ENCODE measurements around the gene TSPAN2. TPM values are rescaled to one million over a fixed set of nuclear protein-coding genes. Genes with fewer than 3 reads are reported as not detected.

TSPAN2 gene
- total and polyA plus RNA-seq, 10 donors = 0.59 to 14.7 (median 4.8) TPM

GRCh38 chr1:115036814-115037507 is 52.3 kb downstream of the TSPAN2 start:
- H3K4me1 ChIP-seq = no peaks in the 10 kb centered on the region
- intact Hi-C loops (cut with DNase I; ENCODE audit: low total_unique reads) = no loop called here
- no peaks in the 10 kb centered on the region for H3K9me3 ChIP-seq
- H3K27me3 ChIP-seq (replicated peaks in 1 of 7) = no peaks in the 10 kb centered on the region
- H3K27ac ChIP-seq = no peak overlapping the region
- no peak for DNase-seq
- TF ChIP-seq CTCF (IDR thresholded peaks at IDR 0.05 in 8 of 11, conservative IDR thresholded peaks at IDR 0.05 in 3 of 11) (no peak), POLR2A (IDR thresholded peaks at IDR 0.05) (no peak), POLR2AphosphoS5 (IDR thresholded peaks at IDR 0.05) (no peak)
- no peak overlapping the region for H3K4me3 ChIP-seq
- H3K36me3 ChIP-seq = peaks cover 0 to 20% (median 0%) of the 10 kb centered on the region in 6 donors
- 79 to 92% (median 85%) methylated on average over 4 of the region's 4 CpGs for WGBS, 5 donors

- DNase-seq = no peak
- 78 to 94% (median 89%) methylated on average over 1 of the region's 1 CpG for WGBS, 5 donors
- TF ChIP-seq CTCF (IDR thresholded peaks at IDR 0.05 in 8 of 11, conservative IDR thresholded peaks at IDR 0.05 in 3 of 11) (no peak), POLR2A (IDR thresholded peaks at IDR 0.05) (no peak), POLR2AphosphoS5 (IDR thresholded peaks at IDR 0.05) (no peak)
- Histone ChIP-seq H3K9me3 (no peaks in the 10 kb centered on the region), H3K36me3 (peaks cover 0 to 9% (median 0%) of the 10 kb centered on the region in 6 donors), H3K27me3 (replicated peaks in 1 of 7) (no peaks in the 10 kb centered on the region), H3K4me1 (no peaks in the 10 kb centered on the region), H3K27ac (no peak overlapping the region), H3K4me3 (no peak overlapping the region)
- intact Hi-C loops (cut with DNase I; ENCODE audit: low total_unique reads) = no loop called here
Observed at GRCh38 chr1:115035652-115036051, 53.7 kb downstream of the TSPAN2 start.

- TF ChIP-seq CTCF (IDR thresholded peaks at IDR 0.05 in 8 of 11, conservative IDR thresholded peaks at IDR 0.05 in 3 of 11) (no peak), POLR2AphosphoS5 (IDR thresholded peaks at IDR 0.05) (no peak), POLR2A (IDR thresholded peaks at IDR 0.05) (no peak)
- H3K4me3 ChIP-seq = no peak overlapping the region
- no peak for DNase-seq
- WGBS, 5 donors = 64 to 82% (median 78%) methylated on average over 2 of the region's 2 CpGs
- H3K27ac ChIP-seq = no peak overlapping the region
- no peaks in the 10 kb centered on the region for H3K36me3 ChIP-seq
- intact Hi-C loops (cut with DNase I; ENCODE audit: low total_unique reads) = no loop called here
- no peaks in the 10 kb centered on the region for H3K27me3 ChIP-seq (replicated peaks in 1 of 7)
- no peaks in the 10 kb centered on the region for H3K4me1 ChIP-seq
- H3K9me3 ChIP-seq = no peaks in the 10 kb centered on the region
Observed at GRCh38 chr1:115031595-115031994, 57.7 kb downstream of the TSPAN2 start.

- H3K27me3 ChIP-seq (replicated peaks in 1 of 7) = no peaks in the 10 kb centered on the region
- H3K36me3 ChIP-seq = no peaks in the 10 kb centered on the region
- H3K4me1 ChIP-seq = no peaks in the 10 kb centered on the region
- no peak within 1 kb of the TSS for H3K4me3 ChIP-seq
- TF ChIP-seq CTCF (IDR thresholded peaks at IDR 0.05 in 8 of 11, conservative IDR thresholded peaks at IDR 0.05 in 3 of 11) = no peak
- H3K9me3 ChIP-seq = no peaks in the 10 kb centered on the region
- no peak for DNase-seq
- H3K27ac ChIP-seq = no peak within 1 kb of the TSS
- intact Hi-C loops (cut with DNase I; ENCODE audit: low total_unique reads) = no loop called here
Observed at GRCh38 chr1:115029526-115029925, 59.8 kb downstream of the TSPAN2 start, which contains the start of gene TSHB. Gene TSHB, plus strand, starts transcription at chr1:115029826. Its CDS starts 3,537 bp downstream, at chr1:115033363.
